Measurements from ENCODE around the gene KCNK7.
"Not testable (repeated sequence)": the region's sequence is repeated elsewhere in the genome, so short reads cannot be mapped to it uniquely, and the experiment has no call there.

The KCNK7 gene, protein sequence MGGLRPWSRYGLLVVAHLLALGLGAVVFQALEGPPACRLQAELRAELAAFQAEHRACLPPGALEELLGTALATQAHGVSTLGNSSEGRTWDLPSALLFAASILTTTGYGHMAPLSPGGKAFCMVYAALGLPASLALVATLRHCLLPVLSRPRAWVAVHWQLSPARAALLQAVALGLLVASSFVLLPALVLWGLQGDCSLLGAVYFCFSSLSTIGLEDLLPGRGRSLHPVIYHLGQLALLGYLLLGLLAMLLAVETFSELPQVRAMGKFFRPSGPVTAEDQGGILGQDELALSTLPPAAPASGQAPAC

DNA sequence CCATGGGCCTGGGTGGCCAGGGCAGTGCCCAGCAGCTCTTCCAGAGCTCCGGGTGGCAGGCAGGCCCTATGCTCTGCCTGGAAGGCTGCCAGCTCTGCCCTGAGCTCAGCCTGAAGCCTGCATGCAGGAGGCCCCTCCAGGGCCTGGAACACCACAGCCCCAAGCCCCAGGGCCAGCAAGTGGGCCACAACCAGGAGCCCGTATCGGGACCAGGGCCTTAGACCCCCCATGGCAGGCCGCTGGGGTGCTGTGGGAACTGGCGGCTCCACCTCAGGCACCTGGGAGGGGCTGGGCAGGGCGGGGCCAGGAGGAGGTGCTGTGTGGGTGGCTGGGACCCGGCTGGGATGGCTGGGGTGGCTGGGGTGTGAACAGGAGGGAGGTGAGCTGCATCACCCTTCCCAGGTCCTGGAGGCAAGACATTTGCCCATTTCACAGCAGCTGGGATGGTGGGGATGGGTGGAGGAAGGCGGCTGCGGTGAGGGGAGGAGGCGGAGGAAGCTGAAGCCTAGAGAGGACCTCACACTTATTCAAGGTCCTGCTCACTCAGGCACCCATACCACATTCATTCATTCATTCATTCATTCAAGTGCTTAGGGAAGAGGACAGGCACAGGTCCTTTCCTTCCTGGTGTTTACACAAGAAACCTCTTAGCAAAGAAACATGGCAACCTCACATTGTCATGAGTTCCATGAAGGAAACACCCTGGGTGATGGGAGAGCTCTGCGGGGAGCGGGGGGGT lies at the start of gene KCNK7:
TSS of gene KCNK7 (minus strand) at position 258 of the 739 bp plus-strand sequence. CDS start at position 230, 28 bp downstream.
- DNase-seq = no peak

DNA sequence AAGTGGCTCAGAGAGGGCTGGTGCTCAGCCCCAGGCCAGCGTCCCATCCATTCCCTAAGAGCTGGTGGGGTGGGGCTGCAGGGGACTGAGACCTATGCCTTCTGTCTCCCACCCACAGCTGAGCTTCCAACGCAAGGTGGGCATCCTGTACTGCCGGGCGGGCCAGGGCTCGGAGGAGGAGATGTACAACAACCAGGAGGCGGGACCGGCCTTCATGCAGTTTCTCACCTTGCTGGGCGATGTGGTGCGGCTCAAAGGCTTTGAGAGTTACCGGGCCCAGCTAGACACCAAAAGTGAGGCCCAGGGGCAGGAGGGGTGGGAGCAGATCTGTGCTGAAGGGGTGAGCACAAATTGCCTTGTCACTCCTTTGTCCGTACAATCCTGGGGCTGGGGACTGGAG lies 49.2 kb upstream of the KCNK7 start:
- DNase-seq = no peak

DNA sequence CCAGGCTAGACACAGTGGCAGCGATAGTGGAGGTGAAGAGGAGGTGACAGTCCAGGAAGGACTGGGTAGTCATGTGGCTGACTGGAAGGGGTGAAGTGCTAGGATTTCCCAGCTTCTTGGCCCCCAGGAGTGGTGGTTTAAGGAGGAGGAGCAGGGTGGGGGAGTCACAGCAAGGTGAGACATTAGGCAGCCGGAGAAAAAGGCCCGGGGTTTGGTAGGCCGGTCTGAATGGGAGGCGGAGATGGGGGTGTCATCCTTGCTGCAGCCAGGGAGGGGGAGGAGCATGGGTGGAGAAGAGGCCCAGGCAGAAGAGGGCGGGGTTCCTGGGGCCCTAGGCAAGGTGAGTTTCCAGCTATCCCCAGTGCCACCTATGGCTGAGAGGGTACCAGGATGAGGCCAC lies 48.4 kb upstream of the KCNK7 start:
- peak; percentile 25 for DNase-seq

DNA sequence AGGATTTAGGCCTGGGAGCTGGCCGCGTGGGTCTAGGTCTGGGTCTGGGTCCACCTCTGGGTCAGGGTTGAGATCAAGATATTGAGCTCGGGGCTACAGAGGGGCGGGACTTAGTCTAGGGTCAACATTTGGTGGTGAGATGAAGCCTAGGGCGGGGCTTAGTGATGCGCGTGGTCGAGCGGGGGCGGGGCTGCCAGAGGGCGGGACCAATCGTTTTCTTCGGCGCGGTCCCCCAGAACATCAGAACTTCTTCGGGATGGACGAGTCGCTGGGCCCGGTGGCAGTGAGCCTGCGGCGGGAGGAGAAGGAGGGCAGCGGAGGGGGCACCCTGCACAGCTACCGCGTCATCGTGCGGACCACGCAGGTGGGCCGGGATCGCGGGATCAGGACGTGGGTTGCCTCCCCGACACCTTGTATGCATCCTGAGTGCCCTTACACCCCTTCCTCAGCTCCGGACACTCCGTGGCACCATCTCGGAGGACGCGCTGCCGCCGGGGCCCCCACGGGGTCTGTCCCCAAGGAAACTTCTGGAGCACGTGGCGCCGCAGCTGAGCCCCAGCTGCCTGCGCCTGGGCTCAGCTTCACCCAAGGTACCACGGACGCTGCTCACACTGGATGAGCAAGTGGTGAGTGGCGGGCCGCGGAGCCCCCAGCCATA lies 46.5 kb upstream of the KCNK7 start:
- DNase-seq = no peak

DNA sequence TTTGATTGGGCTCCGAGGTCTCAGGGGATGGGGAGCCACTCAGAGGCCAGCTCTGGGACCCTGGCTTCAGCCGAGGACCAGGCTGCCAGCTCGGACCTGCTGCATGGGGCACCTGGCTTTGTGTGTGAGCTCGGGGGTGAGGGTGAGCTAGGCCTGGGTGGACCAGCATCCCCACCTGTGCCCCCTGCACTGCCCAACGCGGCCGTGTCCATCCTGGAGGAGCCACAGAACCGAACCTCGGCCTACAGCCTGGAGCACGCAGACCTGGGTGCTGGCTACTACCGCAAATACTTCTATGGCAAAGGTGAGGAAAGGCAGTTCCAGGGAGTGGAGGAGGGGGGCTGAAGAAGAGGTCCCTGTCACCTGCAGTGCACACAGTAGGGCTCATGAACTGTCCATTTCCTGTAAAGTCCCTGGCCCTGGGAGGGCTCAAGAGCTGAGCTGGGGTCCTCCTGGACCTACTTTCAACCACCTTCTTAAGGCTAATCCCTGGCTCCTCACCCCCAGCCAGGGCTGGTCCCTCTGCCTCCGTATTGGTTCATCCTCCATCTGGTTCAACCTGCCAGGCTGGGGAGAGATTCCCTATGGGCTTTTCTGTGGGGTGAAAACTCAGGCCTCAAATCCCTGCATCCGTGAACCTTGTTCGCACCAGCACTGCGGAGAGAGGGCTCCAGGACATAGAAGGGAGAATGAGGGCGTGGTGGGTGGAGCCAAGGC lies 45.9 kb upstream of the KCNK7 start:
- DNase-seq = no peak

DNA sequence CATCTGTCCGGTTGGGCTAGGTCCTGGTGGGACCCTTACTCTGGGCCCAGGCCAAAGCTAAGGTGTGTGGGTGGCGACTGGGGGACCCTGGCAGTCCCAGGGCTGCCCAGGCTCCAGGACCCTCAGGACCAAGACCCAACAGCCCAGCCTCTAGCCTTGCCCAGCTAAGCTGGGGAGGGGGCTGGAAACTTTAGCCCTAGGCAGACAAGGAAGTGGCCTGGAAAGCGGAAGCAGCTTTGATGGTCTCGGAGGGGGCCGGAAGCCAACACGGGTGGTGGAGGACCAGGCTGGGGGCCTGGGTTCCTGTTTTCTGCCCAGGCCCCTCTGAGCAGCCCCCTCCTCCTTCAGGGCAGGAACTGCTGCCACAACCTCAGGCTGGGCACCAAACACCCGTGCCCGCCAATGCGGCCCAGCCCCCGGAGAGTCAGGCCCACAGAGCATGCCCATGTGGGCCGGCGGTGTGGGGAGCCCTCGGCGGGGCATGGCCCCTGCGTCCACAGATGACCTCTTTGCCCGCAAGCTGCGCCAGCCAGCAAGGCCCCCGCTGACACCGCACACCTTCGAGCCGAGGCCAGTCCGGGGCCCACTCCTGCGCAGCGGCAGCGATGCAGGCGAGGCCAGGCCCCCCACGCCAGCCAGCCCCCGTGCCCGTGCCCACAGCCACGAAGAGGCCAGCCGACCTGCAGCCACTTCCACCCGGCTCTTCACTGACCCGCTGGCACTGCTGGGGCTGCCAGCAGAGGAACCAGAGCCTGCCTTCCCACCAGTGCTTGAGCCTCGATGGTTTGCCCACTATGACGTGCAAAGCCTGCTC lies 45.1 kb upstream of the KCNK7 start:
- DNase-seq = peak; percentile 30

DNA sequence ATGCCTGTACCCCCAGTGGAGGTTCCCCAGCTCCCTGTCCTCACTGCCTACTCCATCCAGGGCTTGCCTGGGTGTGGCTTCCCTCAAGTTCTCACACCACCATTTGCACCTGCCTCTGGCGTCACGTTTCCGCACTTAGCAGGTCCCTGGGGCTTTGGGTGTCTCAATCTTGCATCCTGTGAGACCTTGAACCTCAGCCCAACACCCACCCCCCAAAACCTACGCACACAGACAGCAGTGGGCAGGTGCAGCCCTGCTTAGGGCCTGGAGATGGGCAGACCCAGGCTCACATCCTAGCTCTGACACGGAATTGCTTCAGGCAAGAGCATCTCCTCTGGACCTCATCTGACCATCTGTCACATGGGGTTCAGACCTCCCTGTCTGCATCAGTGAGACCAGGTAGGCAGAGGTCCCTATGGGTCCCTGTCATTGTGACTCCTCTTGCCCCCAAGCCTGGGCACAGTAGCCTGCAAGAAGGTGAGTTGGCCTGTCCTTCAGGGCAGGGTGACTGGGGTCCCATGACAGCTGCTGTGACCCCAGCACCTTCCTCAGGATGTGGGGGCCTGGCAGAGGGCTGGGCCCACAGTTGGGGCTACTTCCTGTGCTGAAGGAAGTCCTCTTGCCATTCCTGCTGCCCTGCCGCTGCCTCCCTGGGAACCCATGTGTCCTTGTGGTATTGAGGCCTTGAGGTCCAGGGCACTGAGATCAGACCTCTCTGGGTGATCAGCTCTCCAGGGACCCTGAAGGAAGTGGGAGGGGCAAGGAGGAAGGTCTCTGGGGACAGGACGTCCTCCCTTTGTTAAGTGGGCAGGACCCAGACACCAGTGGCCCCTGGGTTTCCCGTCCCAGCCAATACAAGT lies 44.3 kb upstream of the KCNK7 start:
- peak; percentile 61 for DNase-seq

DNA sequence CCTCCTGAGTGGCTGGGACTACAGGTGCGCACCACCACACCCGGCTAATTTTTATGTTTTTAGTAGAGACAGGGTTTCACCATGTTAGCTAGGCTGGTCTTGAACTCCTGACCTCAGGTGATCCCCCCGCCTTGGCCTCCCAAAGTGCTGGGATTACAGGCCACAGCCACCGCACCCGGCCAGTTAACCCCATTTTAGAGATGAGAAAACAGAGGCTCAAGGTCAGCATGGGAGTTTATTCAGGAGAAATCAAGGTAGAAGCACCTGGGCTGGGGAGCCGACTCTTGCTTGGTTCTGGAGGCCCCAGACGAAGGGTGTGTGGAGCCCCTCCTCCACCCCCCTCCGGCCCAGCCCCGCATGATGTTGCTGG lies 43.6 kb upstream of the KCNK7 start:
- DNase-seq = not testable (repeated sequence)

DNA sequence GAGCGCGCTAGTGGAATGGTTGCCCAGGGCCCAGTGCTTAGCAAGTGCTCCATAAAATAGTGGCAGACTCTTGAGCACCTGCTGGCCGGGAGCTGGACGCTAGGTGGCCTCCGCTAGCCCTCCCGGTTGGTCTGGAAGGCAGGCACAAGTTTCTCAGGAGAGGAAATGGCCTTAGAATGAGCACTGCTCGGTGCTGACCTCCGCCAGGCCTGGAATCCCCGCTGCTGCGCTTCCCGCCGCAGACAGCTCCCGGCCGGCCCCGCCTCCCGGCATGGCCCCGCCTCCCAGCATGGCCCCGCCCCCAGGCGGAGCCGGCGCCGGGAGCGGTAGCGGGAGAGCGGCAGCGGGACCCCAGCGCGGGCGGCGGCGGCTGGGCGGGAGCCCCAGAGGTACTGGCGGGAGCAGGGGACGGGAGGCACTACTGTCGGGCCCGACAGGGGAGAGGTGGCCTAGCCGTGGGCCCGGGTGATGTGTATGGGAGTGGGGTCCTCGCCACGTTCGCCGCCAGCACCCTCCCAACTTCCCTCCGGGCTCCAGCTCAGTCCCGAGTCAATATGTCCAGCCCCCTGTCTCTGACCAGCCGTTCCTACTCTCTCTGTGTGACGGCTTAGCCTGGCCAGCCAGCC lies 42.3 kb upstream of the KCNK7 start, which contains the start of gene SIPA1:
TSS of gene SIPA1 (plus strand) at position 308 of the 626 bp plus-strand sequence. CDS start 2,821 bp downstream, outside the sequence.
- peak; percentile 70 for DNase-seq

DNA sequence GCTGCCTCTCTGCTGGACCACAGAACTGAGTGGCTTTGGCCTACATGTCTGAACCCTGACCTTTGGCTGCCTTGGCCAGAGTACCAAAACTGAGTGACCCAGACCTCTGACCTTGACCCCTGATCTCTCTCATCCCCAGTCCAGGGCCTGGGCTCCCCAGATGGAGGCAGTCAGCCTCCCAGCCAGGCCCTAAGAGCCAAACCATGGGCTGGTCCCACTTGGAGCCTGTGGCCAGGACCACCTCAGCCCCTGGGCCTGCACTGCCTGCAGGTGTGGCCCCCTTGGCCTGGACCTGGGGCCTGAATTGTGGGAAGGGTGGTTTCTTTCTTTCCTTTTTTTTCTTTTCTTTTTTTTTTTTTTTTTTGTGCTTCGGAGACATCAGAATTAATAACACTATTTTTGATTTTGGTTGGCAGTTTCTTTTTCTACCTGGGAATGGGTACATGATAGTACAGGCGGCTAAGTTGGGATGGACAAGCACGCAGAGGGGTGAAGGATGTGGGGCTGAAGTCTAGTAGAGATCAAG lies 41.5 kb upstream of the KCNK7 start:
- DNase-seq = no peak

DNA sequence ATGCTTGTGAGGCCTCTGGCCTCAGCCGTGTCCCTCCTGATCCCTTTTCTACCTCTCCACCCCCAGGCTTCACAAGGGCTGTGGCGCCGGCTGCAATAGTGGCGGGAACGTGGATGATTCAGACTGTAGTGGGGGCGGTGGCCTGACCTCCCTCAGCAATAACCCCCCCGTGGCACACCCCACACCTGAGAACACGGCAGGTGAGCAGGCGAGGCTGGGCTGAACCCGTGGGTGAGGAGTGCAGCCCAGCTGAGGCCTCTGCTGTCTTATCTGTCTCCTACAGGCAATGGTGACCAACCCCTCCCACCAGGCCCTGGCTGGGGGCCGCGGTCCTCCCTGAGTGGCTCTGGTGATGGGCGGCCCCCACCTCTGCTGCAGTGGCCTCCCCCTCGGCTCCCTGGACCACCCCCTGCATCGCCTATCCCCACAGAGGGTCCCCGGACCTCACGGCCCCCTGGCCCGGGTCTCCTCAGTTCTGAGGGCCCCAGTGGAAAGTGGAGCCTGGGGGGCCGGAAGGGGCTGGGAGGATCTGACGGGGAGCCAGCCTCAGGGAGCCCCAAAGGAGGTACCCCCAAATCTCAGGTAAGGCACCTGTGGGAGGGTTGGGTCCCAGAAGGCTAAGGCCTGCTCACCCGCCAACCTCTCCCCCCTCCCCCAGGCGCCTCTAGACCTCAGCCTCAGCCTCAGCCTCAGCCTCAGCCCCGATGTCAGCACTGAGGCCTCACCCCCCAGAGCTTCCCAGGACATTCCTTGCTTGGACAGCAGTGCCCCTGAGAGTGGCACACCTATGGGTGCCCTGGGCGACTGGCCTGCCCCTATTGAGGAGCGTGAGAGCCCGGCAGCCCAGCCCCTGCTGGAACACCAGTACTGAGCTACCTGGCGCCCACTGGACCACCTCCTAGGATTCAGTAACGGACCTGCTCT lies 40.8 kb upstream of the KCNK7 start:
- no peak for DNase-seq

DNA sequence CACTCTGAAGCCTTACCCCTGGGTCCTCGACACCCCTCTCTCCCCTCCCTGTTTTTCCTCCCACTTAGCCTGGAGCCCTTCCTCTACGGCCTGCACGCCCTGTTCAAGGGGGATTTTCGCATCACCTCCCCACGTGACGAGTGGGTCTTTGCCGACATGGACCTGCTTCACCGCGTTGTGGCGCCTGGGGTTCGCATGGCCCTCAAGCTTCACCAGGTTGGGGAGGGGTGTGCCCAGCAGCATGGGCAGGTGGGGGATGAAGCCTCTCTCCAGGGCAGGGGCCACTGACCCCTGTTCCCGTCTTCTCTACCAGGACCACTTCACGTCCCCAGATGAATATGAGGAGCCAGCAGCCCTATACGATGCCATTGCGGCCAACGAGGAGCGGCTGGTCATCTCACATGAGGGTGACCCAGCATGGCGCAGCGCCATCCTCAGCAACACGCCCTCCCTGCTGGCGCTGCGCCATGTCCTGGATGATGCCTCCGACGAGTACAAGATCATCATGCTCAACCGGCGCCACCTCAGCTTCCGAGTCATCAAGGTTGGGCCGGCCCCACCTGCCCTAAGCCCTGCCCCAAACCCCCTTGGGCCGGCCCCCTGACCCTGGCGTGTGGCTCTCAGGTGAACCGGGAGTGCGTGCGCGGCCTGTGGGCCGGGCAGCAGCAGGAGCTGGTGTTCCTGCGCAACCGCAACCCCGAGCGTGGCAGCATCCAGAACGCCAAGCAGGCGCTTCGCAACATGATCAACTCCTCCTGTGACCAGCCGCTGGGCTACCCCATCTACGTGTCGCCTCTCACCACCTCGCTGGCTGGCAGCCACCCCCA lies 39.5 kb upstream of the KCNK7 start:
- no peak for DNase-seq

DNA sequence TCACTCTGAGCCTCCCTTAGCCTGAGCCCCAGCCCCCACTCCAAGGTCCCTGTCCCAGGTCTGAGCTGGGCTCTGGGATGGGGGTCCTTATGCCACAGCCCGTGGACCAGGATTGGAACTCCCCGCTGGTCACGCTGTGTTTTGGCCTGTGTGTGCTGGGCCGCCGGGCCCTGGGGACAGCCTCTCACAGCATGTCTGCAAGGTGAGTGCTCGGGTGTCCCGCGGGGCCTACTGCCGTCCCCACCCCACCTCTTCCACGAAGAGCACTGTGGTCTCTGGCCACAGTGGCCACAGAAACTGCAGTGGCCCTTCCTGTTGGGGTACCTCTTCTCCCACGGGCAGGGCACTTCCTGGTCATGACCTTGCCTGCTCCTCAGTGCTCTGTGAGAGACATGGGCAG lies 38.8 kb upstream of the KCNK7 start:
- no peak for DNase-seq

DNA sequence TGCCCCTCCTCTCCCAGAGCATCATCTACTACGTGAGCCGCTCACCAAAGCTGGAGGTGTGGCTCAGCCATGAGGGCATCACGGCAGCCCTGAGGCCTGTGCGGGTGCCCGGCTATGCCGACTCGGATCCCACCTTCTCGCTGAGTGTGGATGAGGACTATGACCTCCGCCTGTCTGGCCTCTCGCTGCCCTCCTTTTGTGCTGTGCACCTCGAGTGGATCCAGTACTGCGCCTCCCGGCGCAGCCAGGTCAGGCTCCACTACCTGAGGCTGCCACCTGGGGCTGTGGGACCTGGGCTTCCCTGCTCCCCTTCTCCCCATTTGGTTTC lies 38.5 kb upstream of the KCNK7 start:
- DNase-seq = no peak

DNA sequence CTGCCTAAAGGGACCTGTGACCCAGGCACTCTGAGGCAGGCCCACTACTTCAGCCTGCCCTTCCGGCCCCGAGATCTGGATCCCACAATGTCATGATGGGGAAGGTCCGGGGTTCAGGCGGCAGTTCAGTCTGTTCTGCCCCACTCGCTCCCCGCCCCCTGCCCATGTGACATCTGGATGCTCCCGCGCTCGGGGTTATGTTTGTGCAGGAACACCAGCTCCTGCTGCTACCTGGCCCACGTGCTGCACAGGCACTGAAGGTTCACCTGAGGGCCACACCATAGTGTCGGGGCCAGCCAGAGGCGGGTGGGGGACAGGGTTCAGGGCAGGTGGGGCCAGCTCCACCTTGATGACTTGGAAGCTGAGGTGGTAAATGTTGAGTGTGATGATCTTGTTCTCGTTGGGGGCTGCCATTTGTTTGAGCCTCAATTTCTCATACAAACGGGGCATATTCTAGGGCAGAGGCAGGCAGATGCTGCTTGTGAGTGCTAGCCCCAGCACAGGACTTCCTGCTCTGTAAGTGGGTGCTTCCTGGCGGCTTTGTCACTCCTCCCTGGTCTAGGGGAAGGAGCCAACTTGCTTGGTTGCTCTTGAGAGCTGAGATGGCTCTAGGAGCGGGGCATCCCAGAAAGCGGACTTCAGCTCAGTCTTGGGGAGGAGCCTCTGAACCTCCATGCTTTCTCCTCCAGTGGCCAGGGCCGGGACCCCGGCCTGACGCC lies 37.9 kb upstream of the KCNK7 start:
- DNase-seq = no peak

DNA sequence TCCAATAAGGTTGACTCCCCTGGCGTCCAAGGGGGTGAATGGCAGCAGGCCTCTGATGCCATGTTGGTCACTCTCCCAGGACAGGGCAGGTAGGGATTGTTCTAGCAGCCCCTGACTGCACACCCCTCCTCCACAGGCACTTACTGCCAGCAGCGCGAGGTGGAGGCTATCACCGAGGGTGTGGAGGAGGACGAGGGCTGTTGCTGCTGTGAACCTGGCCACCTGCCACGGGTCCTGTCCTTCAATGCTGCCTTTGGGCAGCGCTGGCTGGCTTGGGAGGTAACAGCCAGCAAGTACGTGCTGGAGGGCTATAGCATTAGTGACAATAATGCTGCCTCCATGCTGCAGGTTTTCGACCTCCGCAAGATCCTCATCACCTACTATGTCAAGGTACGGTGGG lies 34.6 kb upstream of the KCNK7 start:
- no peak for DNase-seq

DNA sequence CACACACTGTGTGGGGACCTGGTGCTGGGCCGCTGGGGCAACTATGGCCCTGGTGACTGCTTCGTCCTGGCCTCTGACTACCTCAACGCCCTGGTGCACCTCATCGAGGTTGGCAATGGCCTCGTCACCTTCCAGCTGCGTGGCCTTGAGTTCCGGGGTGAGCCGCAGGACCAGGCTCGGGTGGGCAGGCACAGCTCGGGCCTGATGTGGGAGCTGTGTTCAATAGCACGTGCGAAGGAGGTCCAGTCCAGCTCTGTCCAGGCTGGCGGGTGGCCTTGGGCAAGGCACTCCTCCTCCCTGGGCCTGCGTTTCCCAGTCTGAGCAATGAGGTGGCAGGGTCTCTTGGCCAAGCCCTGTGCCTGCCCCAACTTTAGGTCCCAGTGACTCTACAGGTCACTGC lies 34.0 kb upstream of the KCNK7 start:
- DNase-seq = no peak

DNA sequence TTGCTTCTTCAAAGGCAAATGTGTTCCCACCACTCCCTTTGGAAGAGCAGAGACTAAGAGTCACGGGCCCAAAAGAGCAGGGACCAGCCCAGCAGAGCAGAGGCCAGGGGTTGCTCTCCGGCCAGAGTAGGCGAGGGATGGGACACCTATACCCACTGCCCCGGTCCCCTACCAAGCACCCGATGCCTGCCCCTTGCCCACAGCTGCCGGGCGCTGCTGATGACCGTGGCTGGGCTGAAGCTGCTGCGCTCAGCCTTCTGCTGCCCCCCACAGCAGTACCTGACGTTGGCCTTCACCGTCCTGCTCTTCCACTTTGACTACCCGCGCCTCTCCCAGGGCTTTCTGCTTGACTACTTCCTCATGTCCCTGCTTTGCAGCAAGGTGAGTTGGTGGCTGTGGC lies 31.6 kb upstream of the KCNK7 start:
- DNase-seq = no peak

All from activated CD4-positive, alpha-beta T cell treated with anti-CD3 and anti-CD28 coated beads, Interleukin-2, amount 50 U/mL, for 16 hours (primary cell).